IPS-NIHi7 (cell line): ENCODE results near the gene HOXA7.
A peak's percentile ranks its signal among the peaks of the same experiment; 100 is the strongest.

ENCODE experiments used
- DNase-seq: peaks from one replicate; pipeline ENCODE4 v3.0.0; 2012; ENCODE audit warnings: mixed read lengths; ENCODE audit errors: extremely low spot score

Gene HOXA7

DNA sequence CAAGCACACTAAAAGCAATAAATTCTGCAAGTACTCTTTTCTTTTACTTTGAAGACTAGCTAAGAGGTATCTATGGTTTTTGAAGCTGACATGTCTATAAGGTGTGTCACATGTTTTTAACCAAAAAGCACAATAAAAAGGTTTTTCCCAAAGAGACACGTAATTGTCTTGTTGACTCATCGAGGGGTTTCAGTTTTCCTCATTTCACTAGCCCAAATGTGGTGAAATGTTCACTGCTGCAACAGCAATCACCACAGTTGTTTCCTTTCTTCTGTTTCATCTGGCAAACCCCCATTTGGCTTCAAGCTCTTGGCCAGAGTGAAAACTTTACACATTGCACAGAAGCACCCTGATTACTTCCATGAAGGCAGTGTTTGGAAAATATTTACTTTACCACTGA lies 22.1 kb downstream of the HOXA7 start:
- no peak for DNase-seq

DNA sequence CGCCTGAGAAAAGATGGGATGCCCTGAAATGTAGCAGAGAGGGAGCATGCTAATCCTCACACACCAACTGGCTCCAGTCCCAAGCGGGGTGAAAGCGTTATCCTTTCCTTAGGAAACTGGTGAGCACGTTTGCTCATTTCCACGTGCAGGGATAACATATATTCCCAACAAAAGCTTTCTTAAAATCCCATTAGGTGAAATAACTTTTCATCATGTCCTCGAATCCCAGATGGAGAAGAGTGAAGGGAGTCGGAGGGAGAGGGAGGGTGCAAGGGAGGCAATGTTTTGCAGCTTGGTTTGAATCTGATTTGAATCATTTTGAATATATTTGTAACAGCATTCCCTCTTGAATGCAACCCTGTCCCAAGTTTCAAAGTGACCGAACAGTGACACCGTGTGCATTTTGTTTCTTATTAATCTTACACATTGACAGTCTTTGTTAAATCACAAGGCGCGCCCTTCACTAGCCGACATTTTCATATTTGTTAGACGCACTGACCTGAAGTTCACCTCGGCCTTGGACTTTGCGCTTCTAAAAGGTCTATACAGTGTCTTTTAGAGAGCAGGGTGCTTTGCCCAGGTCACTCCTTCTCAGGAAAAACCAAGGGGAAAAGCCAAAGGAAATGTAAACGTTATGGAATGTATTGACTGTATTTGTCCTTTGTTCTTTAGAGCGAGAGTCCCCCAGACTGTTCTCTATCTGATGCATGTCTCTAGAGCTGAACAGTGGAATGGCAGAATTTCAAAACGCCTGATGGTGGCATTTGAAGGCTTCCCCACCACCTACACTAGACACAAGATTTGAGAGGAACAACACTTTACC lies 22.9 kb downstream of the HOXA7 start:
- DNase-seq, result no peak

DNA sequence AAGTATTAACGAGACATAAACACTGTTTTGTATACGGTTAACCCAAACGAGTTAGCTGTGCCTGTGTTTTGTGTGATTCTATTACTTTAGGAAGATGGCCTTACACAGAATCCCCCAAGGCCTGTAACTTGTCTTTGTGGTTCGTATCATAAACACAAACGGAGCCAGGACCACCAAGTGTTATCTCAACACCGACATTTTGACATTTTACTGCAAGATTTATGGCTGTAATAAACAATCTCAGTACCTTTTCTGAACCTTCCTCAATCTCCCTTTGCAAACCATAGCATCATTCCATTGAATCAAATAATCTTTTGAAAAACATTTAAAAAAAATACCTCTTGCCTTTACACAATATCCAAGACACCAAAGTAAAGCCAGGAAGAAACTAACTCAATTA lies 23.5 kb downstream of the HOXA7 start:
- no peak for DNase-seq

DNA sequence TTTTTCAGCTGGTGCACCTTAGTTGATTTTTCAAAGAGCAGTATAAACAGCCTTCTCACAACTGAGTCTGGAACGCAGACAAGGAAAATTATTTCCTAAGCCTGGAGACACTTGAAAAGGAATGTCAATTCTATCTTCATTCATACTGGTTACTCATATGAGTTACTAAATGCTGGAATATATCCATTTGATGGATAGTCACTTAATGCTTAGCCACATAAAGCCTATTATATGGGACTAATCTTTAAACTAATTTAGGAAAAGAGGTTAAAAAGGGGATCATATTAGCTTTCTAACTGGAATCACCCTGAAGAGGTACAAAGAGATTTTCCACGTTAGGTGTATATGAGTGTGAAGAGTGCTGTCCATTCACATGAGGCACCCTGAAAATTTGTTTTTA lies 24.3 kb downstream of the HOXA7 start:
- DNase-seq, result no peak

DNA sequence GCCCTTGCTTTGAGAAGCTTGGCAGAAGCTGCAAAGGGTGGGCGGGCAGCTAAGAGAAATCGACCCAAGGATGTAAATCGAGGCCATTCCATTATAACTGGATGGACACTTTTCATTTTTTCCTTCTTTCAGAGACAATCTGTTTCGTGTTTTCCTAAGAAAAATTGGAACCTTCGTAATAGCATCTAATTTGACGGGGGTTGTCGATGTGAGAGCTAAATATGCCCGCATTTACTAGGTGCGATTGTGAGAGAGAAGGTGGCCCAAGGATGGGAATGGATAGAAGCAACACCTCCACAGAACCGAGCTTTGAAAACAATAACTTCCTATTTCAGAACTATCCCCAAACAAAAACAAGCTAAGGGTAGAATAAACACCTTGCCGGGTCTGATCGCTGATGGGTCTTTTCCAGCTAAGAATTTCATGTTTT lies 25.1 kb downstream of the HOXA7 start:
- no peak for DNase-seq

DNA sequence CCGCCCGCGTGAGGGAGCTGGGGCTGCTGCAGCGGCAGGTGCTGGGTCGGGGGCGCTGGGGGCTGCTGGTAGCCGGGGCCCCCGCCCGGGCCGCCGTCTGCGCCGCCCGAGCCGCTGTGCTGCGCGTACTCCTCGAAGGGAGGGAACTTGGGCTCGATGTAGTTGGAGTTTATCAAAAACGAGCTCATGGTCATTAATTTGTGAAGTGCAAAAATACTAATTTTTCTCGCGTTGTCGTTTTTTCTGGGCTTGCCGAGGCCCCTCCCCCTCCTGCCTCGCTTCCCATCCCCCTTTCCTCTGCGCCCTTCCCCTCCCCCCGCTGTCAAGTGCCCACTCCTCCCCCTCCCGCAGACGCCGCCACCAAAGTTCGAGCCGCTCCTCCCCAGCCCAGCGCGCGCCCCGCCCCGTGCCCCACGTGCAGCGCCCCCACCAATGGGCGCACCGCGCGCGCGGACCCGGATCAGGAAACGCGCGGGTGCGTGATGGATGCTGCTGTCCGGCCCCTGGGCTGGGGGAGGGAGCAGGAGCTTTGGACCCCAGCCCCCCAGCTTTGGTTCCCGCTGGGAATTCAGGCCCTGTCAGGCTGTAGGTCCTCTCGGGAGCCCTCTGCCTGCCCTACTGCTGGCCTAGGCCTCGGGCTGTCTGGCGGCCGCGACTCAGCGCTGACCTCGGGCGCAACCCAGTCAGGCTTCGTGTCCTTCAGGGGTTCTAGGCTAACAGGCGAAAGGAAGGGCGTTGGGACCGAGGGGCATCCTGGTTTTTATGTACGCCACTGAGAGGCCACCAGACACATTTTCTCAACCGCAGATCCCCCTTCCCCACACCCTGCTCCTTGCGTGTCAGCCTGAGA lies 25.7 kb downstream of the HOXA7 start, which contains the start of gene HOXA4:
HOXA4 (minus strand) TSS at position 218 of the 850 bp plus-strand sequence; CDS start at position 194, 24 bp downstream.
- peak; percentile 78 for DNase-seq

DNA sequence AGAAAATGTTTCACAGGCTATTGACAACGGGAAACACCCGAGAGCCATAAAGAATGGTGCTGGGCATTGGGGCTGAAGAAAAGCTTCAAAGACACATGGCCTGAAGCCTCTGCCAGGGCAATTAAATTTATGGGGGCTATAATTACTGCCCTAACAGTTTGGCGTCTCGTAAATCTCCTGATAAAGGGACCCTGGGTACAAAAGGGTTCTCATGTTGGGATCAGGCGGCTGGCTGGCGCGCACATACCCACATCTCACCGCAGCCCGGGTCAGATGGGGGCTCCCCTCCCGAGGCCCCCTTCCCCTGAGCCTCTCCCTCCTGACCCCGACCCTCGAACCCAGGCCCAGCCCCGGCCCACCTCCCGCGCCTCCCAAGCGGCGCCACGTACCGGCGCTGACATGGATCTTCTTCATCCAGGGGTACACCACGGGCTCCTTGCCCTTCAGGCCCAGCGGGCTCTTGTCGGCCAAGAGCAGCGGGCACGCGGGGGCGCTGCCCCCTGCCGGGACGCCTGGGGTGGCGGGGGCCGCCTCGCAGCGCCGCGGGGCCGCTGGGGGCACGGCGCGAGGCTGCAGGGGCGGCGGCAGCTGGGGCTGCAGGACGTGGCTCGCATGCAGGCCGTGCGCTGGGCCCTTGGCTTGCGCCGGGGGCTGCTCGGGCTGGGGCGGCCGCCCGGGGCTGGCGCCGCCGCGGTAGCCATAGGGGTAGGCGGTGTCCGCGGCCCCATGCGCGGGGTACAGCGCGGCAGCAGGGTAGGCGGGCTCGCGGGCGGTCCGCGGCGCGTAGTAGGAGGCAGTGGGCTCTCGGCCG lies 26.5 kb downstream of the HOXA7 start:
- no peak for DNase-seq

DNA sequence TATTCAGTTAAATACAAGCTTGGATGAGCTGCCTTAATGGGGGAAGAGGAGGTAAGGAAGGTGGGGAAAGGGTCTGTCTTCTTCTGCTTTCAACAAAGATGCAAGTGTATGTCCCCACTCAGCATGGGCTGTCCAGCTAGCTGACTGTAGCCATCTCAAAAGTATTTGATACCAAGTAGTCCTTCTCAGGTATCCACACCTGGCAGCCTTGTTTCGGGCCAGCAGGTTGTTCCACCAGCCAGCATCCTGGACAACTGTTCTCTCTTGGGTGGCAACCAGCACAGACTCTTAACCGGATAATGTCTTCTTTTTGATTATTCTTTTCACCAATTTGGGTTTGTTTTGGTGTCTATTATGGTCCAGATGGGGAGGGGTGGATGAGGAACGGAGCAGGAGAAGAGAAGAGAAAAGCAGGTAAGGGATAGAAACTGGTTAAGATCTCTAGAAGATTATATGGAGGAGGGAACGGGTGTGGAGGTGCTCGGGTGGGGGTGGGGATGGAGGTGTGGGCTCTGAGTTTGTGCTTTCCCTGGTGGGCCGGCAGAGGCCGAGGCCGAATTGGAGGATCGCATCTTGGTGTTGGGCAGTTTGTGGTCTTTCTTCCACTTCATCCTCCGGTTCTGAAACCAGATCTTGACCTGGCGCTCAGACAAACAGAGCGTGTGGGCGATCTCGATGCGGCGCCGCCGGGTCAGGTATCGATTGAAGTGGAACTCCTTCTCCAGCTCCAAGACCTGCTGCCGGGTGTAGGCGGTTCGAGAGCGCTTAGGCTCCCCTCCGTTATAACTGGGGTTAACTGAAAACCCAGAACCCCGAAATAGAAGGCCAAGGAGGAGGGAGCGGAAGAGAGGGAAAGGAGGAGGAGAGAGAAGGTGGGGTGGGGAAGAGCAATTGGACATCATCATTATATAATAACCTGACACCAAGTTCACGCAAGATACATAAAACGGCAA lies 27.4 kb downstream of the HOXA7 start:
- no peak for DNase-seq

DNA sequence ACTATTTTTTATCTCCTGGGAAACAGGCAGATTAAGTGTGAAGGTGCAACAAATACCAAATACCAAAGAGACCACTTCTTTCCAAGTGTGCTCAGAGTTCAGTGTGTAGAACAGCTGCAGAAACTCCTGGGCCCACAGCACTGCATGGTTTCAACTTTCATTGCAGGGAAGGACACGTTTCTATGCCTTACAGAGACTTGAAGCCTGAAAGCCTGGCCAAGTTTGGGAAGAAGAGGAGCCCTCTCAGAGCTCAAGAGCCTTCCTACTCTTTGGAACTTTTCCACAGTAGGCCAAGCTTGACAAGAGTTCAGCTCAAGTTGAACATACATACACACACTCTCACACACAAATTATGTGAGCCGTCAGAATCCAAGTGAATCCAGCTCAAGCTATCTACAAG lies 28.4 kb downstream of the HOXA7 start:
- DNase-seq, result no peak

DNA sequence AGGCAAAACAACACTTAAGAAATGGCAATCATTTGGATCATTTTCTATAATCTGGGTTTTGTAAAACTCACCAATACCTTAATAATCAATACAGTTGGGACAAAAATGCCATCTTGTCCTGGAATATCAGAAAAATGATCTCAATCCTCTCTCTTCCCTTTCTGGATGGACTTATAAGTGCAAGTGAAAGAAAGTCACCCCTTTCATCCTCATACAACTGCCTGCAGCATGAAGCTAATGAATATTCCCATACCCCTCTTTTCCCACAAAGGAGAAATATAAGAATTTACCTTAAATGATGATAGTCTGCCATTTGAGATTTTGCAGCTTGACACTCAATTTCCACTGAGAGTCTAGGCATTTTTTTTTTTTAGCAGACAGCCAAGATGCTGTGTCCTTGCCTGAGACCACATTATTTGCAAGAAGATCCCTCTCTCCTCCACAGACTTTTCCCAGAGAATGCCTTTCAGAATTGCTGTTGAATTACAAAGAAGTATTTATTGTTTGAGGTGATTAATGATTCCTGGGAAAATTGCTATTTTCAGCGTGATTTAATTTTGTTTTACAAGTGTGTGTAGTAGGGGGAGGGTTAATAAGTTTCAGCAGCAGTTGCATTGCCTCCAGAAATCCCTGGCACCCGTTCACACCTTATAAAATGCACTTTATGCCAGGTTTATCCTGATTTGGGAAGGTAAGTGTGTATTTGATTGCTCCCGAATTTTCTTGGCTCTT lies 29.7 kb downstream of the HOXA7 start:
- no peak for DNase-seq

DNA sequence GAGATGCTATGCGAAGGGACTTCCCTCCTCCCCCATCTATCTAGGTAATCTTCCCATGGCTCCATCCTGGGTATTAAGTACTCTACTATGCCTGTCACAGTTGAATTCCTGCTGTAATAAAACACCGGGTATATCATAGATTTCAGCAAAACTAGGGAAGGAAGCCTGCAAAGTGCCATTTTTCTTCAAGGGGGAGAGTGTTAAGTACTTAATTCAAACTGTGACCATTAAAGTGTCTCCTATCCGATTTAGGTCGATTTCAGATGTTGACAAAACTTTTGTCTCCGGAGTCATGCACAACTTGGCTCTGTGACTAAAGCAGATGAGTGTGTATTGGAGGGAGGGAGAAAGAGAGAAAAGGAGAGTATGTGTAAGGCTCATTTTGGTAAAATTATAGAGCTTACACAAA lies 30.5 kb downstream of the HOXA7 start:
- no peak for DNase-seq

DNA sequence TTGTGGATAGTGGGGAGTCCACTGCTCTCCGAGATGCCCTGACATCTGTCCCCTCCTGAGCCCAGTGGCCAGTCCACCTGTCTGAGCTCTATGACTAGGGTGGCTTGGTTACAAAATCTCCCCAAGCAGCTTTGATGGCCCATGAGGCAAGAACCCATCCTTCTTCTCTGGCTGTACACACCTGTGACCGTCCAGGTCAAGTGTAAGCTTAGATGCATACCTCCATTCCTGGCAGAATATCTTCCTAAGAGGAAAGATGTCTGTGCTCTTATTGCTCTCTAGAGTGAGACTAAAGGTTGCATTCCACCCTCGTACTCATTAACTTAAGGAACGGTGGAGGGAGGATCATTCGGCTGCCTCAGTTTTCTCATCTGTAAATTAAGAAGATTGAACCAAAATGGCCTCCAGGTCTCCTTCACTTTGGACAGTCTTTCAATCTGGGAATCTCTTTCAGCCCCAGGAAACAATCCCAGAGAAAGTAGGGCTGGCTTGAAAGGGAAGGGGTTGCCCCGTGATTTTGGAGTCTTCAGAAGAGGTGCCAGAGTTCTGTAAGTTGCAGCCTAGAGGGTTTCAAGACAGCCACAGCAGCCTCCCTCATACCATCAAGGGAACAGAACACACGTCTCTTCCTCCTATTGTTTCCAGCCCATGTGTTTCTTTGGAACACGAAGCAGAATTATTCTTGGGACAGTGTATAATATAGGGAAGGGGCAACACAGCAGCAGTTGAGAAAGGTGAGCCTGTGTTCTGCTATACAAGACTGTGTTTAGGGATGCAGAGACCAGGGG lies 31.4 kb downstream of the HOXA7 start:
- no peak for DNase-seq

DNA sequence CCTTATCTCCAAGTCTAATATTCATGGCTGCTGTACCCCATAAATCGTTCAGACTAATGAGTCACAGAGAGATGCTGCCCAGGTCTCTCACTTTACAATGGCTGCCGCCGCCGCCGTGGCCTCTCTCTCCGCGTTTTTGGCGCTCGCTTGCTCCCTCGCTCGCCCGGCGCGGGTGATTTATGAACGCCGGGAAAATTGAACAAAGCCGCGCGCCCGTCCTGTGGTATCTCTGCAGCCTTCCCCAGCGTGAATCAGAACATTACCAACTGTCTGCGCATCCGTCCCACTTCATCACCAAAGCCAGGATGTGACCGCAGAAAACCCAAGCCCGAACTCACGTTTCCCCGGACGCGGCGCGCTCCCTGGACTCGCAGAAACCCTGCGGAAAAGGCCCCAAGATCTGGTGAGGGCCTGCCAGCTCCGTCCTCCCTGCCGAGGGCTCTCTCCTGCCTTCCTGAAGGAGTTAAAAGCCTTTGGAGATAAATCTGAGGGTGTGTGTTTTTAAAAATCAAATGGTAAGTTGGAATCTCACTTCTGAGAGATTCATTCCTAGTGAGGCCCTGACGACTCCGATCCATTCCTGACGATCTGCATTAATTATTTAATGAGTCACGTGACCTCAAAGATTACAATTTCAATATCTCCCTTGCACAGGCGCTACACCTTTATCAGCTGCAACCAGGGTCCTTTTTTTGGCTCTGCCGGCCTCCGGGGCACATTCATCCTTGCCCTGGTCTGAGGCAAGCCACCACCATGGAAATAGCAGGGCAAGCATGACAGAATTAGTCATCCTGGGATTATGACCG lies 32.2 kb downstream of the HOXA7 start:
- DNase-seq, result no peak

DNA sequence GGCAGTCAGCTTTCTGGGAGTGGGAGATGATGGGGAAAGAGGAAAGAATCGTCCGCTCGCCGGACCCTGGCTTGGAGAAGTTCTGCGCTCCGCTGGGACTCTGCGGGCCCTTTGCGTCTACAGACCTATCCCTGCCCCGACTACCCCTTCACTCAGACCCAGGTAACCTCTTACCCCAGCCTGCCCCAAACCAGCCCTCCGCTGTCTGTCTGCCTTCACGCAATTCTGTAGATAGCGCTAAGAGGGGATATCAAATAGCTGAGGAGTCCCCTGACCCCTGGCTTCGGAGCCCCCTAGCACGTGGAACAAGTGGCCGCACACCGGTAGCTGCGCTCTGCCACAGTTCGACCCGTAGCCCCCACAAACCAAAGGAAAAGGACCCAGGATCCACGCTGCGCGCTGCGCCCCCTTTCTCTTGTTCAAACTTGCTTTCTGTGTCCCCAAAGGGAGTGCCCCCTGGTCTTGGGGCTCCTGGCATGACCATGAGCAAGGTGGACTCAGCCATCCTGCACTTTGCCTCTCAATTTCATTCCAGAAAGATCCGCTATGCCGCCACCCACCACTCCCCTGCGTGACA lies 32.9 kb downstream of the HOXA7 start:
- no peak for DNase-seq

DNA sequence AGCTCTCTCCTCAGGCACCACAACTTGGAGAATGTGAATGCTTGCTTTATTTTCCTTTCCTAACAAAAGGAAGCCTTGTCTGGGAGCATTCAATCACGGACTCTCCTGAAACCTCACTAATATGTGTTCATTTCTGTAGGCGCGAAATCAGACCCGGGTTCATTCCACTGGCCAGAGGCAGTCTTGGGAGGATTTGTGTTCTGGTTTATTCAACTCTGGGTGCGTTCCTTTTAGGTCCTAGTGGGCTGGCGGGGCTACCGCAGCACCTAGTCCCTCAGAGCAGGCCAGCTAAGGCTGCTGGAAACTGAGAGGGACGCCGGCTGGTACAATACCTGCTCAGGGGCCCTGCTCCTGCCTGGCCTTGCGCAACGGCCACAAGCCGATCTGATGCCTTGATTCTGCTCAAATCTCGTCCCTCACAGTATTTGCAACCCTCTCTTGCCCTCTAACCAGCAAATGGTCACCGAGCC lies 33.4 kb downstream of the HOXA7 start:
- DNase-seq, result no peak

DNA sequence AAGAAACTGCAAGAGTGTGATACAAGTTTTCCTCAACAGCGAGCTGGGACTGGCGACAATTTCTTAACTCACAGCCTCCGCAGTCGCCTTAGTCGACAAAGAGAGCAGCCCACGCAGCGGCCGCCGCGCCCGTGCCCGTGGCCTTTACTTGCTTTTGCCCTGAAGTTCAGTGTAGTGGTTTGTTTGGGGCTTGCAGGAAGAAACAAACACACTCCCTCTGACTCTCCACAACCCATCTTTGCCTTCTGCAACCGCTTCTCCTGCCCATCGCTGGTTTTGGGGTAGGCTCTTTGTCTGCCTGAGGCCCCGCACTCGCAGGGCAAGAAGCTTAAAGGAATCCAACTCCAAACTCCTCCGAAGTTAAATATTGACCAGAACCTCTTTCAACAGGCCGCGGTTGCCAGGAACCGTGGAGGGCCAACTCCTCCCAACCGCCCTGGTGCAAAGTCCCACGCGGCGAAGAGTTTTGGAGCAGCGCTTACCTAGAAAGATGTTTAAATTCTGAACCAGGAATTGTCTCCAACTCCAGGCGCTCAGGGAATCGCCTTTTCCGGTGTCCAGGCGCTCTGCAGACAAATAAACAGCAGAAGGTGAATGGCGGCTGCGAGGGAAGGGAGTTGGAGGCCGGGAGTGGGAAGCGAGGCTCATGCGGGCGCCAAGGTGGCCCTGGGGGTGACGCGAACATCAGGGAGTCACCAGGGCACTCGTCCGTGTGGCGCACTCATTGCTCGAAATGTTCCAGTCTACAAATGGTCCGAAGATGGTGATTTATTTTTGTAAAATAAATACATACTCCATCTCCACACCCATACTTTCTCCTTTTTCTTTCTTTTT lies 34.2 kb downstream of the HOXA7 start:
- no peak for DNase-seq

DNA sequence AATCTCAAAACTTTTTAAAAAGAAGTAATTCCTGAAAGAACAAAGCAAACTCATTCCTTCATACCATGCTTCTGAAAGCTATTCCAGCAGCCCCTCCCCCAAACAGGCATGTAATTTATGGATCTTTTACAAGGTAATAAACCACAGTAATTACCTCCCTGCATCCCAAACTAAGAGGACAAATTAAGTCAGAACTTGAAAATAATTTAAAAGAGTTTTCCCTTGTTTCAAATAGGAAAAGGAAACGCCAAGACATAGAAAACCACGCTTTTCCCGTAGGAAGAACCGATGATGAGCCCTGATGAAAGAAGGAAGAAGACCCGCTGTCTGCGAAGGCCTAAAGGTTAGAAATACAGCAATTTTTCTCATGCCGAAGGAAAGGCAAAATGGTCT lies 34.8 kb downstream of the HOXA7 start:
- DNase-seq, result no peak
